NCI-H2227 treated with DMSO at 0.1 percent for 48 hours (cell line): ENCODE measurements around the gene RERG.
"Not testable (repeated sequence)": the region's sequence is repeated elsewhere in the genome, so short reads cannot be mapped to it uniquely, and the experiment has no call there.

Source experiments
- DNase-seq: peaks from one replicate; lab custom pipeline; 2025; lab: John Stamatoyannopoulos, UW

RERG gene

DNA sequence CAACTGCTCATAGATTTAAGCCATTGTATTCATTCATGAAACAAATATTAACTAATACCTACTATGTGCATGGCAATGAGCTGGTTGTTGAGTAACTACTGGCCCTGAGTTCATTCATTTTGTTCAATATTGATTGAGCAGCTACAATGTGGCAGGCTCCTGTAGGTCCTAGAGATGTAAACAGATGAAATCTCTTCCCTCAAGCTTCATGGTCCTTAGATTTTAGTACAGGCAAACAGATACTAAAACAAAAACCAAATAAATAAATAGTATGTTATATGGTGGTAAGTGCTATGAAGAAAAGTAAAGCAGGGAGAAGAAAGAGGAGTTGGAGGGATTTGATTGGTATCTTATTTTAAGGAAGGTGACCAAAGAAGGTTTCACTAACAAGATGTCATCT is 77.8 kb downstream of the RERG start:
- no peak for DNase-seq

DNA sequence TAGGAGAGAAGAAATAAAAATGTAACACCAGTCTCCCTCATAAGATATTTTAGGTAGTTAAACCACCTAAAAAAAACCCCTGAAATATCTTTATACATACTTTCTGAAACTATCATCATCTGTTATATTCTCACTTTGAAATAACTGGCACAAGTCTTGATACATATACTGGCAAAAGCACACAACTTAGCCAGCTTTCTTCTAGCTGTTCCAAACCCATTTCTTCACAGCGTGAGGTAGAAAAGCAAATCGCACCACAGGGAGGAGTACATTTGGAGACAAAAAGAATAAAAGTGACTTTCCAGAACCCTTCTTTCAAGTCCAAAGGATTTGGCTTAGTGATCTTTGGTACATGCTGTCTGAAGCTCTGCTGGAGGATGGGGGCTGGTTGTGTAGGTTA is 78.5 kb downstream of the RERG start:
- no peak for DNase-seq

DNA sequence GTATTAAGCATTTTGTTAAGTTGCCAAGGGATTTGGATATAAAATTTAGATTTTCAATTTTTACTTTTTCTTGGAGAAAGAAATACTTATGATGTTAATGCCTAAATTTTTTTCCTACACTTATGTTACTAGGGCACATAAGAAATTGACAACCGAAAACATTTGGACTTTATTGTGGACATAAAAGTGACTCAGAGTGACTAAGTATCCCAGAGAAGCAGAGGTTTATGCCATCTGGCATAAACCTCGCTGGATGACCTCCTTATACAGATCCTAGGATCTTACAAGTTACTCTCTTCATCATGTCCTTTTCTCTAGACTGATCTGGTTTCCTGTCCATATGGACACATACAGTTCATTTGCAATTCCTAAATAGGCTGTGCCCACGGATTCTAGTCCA is 89.8 kb downstream of the RERG start:
- no peak for DNase-seq

DNA sequence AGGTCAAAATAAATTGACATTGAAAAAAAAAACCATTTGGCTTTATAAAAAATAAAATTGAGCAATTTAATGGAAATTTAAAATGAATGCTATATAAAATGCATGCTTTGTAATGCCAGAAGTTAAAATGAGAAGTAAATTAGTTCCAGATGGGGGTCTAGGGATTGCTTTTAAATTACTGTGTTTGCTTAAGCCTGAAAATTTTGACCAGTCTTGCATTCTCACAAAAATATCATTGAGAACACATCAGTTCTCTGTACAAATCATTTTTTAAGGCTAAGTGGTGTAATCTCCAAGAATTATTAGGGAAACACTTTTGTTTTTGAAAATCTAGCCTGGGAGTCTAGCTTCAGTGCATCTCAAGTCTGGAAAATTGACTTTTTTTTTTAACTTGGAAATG is 90.7 kb downstream of the RERG start:
- no peak for DNase-seq

DNA sequence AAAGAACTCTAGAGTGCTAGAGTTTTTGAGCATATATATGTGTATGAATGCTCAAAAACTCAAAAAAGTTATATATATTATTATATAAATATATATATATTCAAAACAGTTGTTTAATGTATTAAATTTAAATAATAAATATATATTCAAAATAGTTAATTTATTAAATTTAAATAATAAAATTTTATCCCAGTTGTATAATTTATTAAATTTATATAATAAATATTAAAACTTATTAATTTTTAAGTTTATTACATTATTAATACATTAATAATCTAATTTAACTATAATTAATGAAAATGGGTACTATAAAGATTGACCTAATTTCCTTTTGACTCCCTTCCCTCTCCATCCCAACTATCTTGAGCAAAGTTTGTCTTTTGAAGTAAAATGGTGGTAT is 97.8 kb downstream of the RERG start:
- no peak for DNase-seq

DNA sequence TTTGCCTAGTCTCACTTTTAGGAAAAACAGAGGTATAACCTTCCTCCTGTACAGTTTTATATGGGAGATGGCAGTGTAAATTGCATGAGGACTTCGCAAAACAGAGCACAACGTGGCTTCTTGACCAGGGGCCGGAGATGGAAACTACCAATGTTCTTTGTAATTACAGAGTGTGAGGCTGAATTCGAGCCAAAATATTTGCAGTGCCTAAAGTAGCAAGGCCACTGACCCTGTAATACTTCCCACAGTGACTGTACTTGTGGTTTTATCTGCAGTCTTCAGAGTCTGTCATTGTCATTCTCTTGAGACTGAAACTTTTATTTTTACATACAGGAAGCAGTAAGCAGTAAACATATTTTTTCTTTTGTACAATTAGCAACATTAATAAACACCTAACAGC is 98.9 kb downstream of the RERG start:
- DNase-seq = no peak

DNA sequence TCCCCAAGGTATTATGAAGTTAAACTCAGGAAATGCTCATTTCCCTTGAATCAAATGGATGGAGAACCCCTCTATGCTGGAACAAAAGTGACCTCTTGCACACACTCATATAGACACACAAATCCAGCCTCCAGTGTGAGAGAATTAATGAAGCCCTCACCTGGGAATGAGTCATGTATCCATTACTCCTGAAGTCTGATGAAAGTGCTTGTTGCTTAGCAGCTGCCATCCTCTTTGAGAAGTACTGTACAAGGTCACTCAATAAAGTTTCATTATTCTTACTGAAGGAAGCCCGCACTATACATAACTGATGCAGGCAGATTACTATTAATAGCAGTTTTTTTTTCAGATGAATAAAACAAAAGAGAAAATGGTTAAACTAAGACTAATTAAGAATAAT is 102.3 kb downstream of the RERG start:
- DNase-seq = no peak

DNA sequence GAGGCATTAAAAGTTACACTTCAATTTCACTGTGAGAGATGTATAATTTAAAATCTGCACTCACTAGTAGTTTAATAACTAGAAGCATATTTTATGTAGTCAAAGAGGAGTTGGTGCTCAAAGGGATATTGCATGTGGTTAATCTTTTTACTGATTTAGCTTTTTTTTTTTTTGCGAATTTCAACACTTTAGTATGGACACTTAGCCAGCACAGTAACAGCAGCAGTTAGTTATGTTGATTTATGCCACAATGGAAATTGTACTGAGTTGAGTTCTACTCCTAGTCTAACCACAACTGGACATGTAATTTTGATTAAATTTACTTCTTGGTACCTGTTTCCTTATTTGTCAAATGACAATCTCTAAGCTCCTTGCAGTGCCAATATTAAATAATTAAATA is 104.2 kb downstream of the RERG start:
- DNase-seq = no peak

DNA sequence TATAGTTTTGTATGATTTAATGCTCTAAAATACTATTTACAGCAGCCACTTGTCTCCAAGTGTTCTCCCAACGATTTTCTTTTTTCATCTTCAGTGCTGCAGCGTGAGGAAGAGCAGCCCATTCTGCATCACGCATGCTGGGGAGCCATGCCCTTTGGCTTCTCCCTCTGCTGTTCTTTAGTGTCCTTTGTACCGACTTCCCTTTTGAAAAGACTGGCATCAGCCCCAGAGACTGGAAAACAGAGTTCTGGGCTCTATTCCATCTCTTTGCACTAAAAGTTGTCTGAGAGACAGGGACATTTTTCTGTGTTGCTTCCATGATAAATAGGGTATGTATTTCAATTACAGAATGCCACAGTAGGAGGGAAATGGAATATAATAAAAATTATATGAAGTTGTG is 105.1 kb downstream of the RERG start:
- DNase-seq = no peak

DNA sequence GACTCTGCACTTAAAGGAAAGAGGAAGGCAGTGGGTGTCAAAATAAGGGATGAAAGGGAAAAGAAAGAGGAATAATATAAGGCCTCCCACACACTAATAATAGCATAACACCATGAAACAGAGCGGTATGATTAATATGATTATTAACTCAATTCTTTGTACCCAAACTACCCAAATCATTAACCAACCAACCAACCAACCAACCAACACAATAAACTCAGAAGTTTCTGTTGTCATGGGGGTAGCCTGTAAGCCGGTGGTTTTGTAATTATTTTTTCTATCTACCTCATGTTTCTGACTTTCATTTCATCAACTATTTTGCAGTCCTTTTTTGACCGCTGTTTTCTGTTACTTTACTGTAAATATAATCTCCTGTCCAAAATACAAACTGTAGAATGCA is 105.8 kb downstream of the RERG start:
- no peak for DNase-seq

DNA sequence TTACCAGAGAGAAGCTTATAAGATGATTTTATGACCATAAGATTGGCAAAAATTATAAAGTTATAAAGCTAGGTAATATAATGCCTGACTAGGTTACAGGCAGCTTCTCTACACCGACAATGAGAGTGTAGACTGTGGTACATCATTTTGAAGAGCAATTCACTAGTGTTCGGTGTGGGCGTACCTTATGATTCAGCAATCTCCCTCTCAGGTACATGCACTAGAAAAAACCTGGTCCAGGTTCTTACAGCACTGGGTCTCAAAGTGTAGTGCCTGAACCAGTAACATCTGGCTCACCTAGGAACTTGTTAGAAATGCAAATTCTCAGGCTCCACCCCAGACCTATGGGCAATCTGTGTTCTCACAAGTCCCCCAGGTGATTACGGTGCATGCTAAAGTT is 106.7 kb downstream of the RERG start:
- DNase-seq = no peak

DNA sequence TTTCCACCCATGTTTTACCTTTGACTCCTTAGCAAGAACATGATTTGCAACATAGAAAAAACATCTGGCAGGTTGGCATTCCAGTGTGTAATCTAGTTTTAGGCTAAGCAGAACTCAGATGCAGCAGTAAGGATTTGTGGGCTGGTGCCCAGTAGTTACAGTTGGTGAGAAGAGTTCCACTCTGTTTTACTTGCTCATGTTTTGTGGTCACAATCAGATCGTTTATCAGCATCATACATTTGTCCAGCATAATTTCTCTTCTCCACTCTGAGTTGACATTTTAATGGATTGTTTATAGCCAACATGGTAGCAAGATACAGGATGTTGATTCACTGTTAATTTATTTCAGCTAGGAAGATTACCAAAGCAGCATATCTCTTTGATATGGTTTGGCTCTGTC is 128.4 kb downstream of the RERG start:
- DNase-seq = no peak

DNA sequence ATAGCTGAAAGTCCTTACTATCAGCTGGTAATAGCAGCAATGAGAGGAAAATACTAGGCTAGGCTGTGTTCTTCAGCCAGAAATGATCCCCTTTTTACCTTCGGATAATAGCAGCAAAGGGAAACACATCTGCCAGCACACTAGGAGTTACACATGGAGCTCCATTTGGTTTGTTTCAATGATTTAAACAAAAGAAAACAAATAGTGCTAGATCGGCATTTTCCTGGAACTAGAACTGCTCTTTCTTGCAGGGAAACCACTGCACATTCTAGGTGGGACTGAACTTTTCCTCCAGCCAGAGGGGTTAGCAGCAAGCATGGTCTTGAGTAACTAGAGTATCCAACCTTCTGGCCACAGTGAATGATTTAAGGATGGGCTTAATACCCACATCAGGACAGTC is 130.8 kb downstream of the RERG start:
- no peak for DNase-seq

DNA sequence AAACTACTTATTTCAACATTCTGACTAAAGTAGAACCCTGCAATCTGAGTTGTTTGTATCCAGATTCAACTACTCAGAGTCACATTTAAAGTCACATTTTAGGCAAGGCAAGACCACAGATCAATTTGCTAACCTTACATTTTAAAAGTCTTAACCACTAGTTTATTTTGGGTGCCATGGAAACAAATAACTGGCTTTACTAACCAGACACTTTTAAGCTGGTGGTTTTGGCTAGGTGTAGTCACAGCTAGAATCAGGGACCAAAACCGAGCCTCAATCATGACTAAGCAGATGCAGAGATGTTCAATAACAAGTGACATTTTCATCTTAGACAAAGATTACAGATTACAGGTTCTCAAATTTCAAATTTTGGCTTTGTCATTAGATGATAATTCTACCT is 133.1 kb downstream of the RERG start:
- no peak for DNase-seq

DNA sequence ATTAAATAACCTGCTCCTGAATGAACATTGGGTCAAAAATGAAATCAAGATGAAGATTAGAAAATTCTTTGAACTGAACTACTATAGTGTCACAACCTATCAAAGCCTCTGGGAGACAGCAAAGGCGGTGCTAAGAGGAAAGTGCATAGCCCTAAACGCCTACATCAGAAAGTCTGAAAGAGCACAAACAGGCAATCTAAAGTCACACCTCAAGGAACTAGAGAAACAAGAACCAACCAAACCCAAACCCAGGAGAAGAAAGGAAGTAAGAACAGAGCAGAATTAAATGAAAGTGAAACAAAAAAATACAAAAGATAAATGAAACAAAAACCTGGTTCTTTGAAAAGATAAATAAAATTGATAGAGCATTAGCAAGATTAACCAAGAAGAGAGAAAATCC is 143.5 kb downstream of the RERG start:
- not testable (repeated sequence) for DNase-seq

DNA sequence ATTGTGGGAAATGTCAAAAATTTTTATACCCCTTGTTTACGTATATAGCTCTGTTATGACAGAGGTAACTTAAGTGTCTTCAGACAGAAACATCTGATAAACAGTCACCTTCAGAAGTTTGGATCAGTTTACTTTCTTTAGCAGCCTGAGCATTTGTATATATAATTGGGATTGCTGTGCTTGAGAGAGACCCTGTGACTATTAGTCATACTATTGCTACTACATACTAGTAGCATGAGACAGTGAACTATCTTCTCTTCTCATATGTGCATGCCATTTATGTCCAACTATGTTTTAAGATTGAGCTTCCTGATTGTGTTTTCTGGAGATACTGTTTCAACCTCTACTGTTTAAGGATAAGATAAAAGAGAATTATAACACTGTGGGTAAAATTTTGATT is 146.9 kb downstream of the RERG start:
- no peak for DNase-seq

DNA sequence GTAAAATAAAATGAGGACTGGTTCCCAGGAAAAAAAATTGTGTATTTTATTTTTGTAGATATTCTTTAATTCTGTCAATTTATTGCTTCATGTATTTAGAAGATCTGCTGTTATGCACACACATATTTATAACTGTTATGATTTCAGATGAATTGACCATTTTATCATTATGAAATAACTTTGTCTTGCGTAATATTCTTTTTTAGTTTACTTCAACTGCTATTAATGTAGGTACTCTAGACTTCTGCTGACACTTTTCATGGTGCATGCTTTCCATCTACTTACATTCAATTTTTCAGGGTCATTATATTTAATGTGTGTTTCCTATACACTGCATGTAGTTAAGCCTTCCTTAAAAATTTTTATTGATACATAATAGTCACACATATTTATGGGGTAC is 162.1 kb downstream of the RERG start:
- no peak for DNase-seq
